Kasumi-1 (cell line): ENCODE measurements around the gene UBAP1.
"Not testable (repeated sequence)": the region's sequence is repeated elsewhere in the genome, so short reads cannot be mapped to it uniquely, and the experiment has no call there.

Source experiments
- DNase-seq, 2 experiments: peaks; one replicate each; lab custom pipeline; 2025; lab: John Stamatoyannopoulos, UW

The UBAP1 gene

GRCh38 chr9:34262971-34263370, 84.1 kb downstream of the UBAP1 start:
- DNase-seq, result peak; percentile 8 to 33

- DNase-seq, result no peak
Measured at GRCh38 chr9:34267660-34268059, 88.8 kb downstream of the UBAP1 start.

DNA sequence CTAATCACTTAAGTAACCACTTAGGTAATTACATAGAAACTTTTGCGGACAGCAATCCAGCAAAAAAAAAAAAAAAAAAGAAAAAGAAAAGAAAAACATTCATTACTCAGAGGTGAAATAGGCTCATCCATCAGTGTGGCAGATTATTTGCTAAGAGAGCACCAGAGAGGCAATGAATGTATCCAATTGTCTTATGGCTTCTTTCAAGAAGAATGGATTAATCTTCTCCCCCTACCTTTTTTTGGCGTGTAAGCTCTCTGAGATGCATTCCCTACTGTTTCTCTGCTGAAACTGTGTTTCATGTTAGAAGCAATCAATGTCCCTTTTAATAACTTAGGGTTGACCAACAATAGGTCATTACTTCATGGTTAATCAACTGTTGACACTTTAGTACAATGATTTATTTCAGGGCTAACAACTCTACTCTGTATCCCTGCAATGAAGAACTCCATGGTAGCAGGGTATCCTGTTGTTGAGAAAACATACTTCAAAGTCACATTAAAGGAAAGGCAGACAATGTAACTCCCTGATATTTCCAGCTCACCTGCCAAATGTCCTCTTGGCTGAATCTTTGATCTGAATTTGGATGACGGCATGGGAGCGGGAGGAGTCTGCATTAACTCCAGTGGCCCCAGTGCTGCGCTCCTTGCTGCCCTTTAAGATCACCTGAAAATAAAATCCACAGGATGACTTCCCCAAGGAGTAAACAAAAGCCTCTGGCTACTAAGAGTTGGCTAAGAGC, 92.6 kb downstream of the UBAP1 start:
- no peak for DNase-seq

- DNase-seq, result no peak
Measured at GRCh38 chr9:34272101-34272541, 93.3 kb downstream of the UBAP1 start.

DNA sequence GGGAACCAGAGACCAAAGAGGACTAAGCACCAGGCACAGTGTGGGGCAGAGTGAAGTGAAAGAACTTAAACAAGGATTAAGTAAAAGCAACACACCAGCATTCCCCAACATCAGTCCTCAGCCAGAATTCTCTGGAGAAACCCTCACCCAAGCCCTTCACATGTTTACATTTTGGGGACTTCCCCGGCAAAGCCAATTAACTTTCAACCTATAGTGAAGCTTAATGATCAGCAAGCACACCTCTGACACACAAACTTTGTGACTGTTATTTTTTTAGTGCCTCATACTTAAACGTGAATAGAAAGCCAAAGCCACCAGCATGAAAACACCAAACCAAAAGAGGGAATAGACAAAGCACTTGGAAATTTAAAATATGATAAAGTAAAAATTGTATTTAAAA, 94.7 kb downstream of the UBAP1 start:
- DNase-seq, result not testable (repeated sequence)

- DNase-seq, result no peak
Measured at GRCh38 chr9:34275811-34276210, 97.0 kb downstream of the UBAP1 start.

GRCh38 chr9:34276772-34277171, 97.9 kb downstream of the UBAP1 start:
- DNase-seq, result no peak

GRCh38 chr9:34279411-34279810, 100.6 kb downstream of the UBAP1 start:
- DNase-seq, result no peak

GRCh38 chr9:34282096-34282495, 103.3 kb downstream of the UBAP1 start:
- no peak for DNase-seq

- DNase-seq, result no peak
Measured at GRCh38 chr9:34289159-34289558, 110.3 kb downstream of the UBAP1 start.

GRCh38 chr9:34291023-34291422, 112.2 kb downstream of the UBAP1 start:
- DNase-seq, result no peak

- no peak for DNase-seq
Measured at GRCh38 chr9:34291423-34291822, 112.6 kb downstream of the UBAP1 start.

DNA sequence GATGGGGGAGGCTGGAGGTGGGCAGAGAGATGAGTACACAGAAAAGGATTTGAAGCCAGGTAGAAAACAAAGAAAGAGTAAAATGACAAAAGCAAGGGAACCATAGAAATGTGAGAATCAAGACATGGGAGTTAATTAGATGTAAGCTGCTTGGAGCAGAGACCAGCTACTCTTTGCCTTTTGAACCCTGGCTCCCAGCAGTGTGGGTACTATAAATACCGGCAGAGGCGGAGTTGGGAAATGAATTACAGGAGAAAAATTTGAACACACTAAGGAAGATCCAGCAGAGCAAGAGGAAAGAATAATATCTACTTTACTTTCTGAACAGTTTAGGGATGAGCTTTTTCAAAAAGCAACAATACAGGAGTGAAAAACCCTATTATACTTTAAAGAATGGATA, 113.7 kb downstream of the UBAP1 start:
- no peak for DNase-seq

DNA sequence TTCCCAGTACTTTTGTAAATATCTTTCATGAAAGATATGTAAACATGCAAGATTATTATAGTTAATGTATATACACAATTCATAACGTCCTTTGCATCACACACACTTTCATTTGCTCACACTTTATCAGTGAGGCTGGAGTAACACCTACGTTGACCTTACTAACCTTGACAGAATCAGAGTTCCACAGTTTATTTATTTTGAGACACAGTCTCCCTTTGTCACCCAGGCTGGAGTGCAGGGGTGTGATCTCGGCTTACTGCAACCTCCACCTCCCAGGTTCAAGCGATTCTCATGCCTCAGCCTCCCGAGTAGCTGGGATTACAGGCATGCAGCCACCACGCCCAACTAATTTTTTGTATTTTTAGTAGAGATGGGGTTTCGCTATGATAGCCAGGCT, 122.2 kb downstream of the UBAP1 start:
- not testable (repeated sequence) for DNase-seq
